Gastrocnemius medialis (tissue), 4 donors: Measurements from ENCODE around the gene CYLD.

Source experiments
- POLR2A ChIP-seq, 2 donors: fragments of 450-650 bp; IDR thresholded peaks; one replicate each; pipeline ENCODE4 v1.6.1; 2017; ENCODE audit warnings: antibody characterized with exemption in 2 of 2, mild to moderate bottlenecking in 2 of 2, moderate library complexity in 2 of 2
- TF ChIP-seq, protein P1 (sequence below), 5 experiments: fragments of 450-650 bp in 3 of 5; fragments of 200-600 bp in 2 of 5; sonication (generic) in 2 of 5; IDR thresholded peaks in 4 of 5; conservative IDR thresholded peaks in 1 of 5; 1 replicate in 4 of 5; 2 replicates in 1 of 5; pipeline ENCODE4 v1.5.1; 2016 to 2019; ENCODE audit warnings: antibody characterized with exemption in 5 of 5, mild to moderate bottlenecking in 3 of 5, moderate library complexity in 3 of 5

DNA sequence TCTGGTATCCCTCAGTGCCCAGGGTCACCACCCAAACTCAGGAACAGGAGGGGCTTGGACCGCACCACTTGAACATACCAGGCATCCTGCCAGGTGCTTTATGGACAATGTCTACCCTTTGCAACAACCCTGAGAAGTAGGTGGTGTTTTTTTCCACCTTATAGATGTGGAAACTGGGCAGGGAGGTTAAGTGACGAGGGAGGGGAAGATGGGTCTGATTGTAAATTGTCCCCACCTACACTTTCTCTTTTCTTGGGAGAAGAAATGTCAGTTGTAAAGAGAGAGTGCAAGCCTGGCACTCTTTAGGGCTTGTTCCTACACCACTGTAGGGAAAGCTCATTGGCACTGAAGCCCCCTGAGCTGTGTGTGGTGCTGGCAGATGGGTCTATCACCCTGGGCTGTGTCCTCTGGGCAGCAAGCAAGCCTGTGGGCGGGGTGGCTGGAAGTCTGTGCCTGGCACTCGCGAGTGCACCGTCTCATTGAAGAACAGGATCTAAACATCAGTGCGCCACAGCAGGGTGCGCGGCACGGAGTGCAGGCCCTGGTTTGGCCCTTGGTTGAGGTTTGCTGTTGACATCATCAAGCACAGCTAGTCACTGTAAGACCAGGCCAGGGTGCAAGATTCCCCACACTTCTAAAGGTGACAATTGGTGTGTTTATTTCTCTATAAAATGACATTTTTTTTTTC lies 33.4 kb upstream of the CYLD start:
- TF ChIP-seq, protein P1, sequence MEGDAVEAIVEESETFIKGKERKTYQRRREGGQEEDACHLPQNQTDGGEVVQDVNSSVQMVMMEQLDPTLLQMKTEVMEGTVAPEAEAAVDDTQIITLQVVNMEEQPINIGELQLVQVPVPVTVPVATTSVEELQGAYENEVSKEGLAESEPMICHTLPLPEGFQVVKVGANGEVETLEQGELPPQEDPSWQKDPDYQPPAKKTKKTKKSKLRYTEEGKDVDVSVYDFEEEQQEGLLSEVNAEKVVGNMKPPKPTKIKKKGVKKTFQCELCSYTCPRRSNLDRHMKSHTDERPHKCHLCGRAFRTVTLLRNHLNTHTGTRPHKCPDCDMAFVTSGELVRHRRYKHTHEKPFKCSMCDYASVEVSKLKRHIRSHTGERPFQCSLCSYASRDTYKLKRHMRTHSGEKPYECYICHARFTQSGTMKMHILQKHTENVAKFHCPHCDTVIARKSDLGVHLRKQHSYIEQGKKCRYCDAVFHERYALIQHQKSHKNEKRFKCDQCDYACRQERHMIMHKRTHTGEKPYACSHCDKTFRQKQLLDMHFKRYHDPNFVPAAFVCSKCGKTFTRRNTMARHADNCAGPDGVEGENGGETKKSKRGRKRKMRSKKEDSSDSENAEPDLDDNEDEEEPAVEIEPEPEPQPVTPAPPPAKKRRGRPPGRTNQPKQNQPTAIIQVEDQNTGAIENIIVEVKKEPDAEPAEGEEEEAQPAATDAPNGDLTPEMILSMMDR (IDR thresholded peaks at IDR 0.05 in 4 of 5, conservative IDR thresholded peaks at IDR 0.05 in 1 of 5), result no peak
- no peak for TF ChIP-seq POLR2A (IDR thresholded peaks at IDR 0.05)
